Muscle of arm (tissue), 12 donors: ENCODE results near the gene RYR2. TPM values are rescaled to one million over a fixed set of nuclear protein-coding genes. Genes with fewer than 3 reads are reported as not detected.
A peak's percentile ranks its signal among the peaks of the same experiment; 100 is the strongest.

ENCODE experiments used
- DNase-seq: peaks from one replicate; pipeline ENCODE4 v3.0.0-alpha.2; 2013
- polyA plus RNA-seq, 12 donors: library from polyadenylated mRNA; unstranded; fragments of 120-200 nt; gene quantifications; one replicate each; pipeline ENCODE4 v1.2.1, GENCODE V29; 2013; ENCODE audit not compliant: insufficient read length in 12 of 12

The RYR2 gene
- polyA plus RNA-seq, 12 donors = 1.9 to 4.7 (median 3.5) TPM; not detected in 1

GRCh38 chr1:237851210-237851845, 809.3 kb downstream of the RYR2 start:
- DNase-seq = no peak

DNA sequence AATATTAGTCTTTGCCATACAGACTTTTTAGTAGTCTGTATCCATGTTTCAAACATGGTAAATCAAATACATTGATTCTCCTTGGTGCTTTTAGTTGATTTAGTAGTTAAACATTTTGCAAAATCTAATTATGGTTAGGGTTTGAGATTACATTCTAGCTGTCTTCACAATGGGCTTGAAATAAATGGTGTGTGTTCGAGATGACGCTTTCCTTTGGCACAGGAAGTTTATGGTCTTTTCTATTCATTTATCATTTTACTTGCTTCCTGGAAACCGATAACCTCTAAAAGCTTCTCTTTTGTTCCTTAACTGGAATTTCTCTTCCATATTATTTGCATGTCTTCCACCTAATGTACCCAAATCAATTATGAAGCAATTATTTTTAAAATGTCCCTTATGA, 810.4 kb downstream of the RYR2 start:
- DNase-seq = no peak

DNA sequence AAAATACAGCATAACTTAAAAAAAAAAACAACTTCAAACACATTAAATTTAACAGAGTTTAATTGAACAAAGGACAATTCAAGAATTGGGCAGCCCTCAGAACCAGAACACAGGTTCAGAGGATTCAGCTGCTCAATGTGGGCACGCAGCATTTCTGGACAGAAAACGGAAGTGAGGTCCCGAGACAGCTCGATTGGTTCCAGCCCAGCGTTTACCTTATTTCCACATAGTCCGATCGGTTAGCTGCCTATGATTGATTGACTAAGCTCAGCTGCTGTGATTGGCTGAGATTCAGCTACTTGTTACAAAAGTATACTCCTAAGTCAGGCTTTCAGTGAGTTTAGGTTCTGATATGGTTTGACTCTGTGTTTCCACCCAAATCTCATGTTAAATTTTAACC, 815.5 kb downstream of the RYR2 start:
- no peak for DNase-seq

- no peak for DNase-seq
Observed at GRCh38 chr1:237858992-237859391, 817.0 kb downstream of the RYR2 start.

DNA sequence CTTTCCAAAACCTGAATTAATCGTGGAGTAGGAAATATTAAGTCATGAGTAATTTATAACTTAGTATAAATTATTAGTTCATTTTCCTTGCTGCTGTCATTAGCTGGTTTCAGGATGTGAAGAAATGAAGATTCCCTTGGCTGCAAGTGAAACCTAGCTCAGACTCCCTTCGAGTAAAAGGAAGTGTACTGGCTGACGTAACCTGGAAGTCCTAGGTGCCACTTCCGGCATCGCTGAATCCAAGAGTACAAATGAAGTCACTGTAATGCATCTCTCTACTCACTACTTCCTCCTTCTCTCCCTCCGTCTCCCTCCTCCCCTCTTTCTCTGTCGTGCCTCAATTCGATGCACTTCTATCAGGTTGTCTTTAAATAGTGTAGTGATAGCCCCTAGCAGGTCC, 820.0 kb downstream of the RYR2 start:
- no peak for DNase-seq

GRCh38 chr1:237863234-237863633, 821.2 kb downstream of the RYR2 start:
- DNase-seq = no peak

DNA sequence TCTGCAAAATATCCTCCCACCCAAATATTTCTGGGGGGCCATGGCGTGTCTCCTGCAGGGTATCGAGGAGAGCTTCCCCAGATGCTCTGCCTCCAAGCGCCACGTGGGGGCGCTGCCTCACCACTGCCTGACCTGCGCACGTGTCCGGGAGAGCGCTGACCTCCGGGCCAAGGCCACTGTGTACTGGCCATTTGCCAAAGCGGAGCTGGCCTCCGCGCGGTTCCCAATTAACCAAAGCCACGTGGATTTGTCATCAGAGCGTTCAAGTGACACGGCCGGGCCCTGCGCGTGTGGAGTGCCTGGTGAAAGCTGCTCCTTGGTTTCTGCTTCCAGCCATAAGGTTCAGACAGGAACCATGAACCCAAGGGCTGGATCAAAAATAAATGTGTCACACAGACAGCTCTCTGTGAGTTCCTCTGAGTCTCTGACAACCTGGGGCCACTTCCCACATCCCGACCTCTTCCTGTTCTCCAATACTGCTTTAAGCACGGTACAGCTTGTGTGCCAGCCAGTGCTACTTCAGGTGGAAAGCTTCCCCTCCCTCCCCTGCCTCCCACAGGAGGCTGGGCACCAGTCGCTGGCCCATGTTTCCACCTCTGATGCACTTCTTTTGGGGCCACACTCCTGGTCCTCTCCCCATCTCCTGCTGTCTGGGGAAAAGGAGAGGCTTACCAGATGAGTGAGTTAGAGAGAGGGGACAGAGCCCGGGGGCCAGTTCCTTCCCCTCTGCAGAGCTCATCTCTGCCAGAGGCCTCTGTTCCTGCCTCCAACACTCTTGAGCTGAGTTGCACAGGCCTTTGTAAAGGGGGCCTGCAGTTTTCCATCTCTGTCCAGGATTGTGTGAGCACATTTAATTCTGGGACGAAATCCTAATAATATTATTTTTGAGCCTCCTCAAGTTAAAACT, 822.6 kb downstream of the RYR2 start:
- DNase-seq = peak; percentile 55

- DNase-seq = no peak
Observed at GRCh38 chr1:237867380-237867888, 825.5 kb downstream of the RYR2 start.

- no peak for DNase-seq
Observed at GRCh38 chr1:237868817-237869600, 827.0 kb downstream of the RYR2 start.

DNA sequence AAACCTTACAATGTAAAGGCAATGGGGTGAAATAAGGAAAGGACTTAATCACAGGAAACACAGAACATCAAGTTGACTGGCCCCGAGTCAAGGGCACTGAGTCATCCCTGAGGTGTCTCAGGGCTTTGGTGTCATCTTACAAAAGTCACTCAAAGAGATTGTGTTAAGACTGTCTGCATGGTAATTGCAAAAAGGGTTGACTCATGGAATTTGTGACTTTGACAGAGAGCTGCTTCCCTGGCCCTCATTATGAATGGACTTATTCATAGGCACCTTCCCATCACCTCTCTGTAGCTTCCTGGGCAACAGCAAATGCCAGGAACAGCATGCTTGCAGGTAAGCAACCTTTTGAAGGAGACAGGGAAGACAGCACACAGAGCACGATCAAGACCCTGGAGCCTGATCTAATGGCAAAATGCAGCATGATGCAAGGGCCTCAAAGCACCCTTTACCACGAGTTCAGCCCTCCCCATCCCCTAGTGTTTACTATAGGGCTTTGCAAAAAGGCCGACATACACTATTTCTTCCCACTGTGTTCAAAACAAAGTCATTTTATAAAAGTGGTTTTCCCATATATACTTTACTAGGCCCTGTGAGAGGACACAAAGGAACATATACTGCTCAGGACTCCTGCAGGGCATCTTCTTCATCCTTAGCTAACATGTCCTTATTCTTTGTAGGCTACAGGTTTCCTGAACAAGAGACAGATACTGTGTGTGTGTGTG, 831.7 kb downstream of the RYR2 start:
- DNase-seq = no peak

DNA sequence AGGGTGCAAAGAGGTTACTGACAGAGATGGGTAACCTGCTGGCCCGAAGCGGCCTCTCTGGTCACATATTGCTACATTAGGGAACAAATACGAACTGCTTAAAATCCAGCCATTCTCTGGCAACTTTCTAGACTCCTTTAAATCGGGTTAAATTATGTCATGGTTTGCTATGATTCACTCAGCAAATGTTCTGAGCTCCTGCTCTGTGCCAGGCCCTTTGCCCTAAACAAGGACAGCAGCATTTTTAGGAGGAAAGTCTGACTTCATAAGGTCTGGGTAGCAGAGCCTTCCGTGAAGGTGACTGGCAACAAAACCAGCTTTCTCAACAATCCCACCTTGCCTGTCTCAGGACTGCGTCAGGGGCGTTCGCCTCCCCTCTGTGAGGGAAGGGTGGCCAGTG, 833.3 kb downstream of the RYR2 start:
- no peak for DNase-seq

GRCh38 chr1:237877631-237878030, 835.6 kb downstream of the RYR2 start:
- DNase-seq = no peak

DNA sequence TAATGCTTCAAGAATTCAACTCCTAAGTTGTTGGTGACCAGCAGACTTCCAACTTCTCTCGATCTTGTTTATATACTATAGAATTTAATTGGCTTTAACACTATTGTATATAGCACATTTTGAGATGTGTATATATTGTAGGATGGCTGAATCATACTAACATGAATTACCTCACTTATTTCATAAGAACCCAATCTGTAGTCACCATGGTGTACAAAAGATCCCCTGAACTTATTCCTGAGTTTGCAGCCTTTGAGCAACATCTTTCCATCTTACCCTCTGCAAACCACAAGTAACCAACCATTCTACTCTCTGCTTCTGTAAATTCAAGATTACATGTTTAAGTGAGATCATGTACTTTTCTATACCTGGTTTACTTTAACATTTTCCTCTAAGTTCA, 836.4 kb downstream of the RYR2 start:
- DNase-seq = no peak

DNA sequence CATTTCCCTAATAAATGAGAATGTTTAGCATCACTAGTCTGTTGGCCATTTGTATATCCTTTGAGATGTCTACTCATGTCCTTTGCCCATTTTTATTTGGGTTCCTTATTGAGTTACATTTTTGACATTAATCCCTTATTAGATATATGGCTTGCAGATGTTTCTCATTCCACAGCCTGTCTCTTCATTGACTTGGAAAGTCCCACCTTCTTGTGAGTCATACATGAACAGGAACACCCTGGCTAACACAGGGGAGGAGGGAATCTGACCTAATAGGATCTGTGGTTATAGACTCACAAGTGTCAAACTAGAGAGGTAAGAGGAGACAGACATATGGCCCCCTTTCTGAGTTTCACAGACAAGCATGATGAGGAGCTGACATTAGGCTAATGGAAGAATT, 837.2 kb downstream of the RYR2 start:
- no peak for DNase-seq

Other genes with a start within 250 kb of the RYR2 start
- 10 to 100 TPM in 11 of 12 donors, not detected in 1; 16.7 to 32.1 (median 23.8) TPM for gene MTR, start 246.9 kb upstream of the RYR2 start, polyA plus RNA-seq
- gene MT1HL1, start 37.7 kb upstream of the RYR2 start, polyA plus RNA-seq = not detected